Measurements from ENCODE around the gene ZMIZ1.

GRCh38 chr10:79354141-79354540 lies 285.4 kb downstream of the ZMIZ1 start:
- TF ChIP-seq YY2 (tag by site-specific recombination; IDR thresholded peaks at IDR 0.05) (no peak), ZNF24 (tag by site-specific recombination; IDR thresholded peaks at IDR 0.05) (no peak), ZBTB17 (tag by site-specific recombination; IDR thresholded peaks at IDR 0.05) (no peak), ZNF561 (tag by site-specific recombination; IDR thresholded peaks at IDR 0.05; ENCODE audit: borderline replicate concordance) (no peak), REST (tag by site-specific recombination; IDR thresholded peaks at IDR 0.05) (no peak), CTCF (tag by site-specific recombination; IDR thresholded peaks at IDR 0.05) (no peak), YY1 (tag by site-specific recombination; IDR thresholded peaks at IDR 0.05) (no peak), SETDB1 (IDR thresholded peaks at IDR 0.05; ENCODE audit: insufficient read length, low read length) (no peak)

Measured in HEK293 (cell line).